Measurements from ENCODE around the gene NBL1.

NBL1 gene

DNA sequence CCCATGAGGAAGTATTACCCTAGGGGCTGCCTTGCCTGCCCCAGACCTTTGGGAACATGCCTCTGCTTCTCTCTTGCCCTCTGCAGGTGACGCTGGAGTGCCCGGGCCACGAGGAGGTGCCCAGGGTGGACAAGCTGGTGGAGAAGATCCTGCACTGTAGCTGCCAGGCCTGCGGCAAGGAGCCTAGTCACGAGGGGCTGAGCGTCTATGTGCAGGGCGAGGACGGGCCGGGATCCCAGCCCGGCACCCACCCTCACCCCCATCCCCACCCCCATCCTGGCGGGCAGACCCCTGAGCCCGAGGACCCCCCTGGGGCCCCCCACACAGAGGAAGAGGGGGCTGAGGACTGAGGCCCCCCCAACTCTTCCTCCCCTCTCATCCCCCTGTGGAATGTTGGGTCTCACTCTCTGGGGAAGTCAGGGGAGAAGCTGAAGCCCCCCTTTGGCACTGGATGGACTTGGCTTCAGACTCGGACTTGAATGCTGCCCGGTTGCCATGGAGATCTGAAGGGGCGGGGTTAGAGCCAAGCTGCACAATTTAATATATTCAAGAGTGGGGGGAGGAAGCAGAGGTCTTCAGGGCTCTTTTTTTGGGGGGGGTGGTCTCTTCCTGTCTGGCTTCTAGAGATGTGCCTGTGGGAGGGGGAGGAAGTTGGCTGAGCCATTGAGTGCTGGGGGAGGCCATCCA is 12.8 kb downstream of the NBL1 start:
- Histone ChIP-seq H4K20me1 (ENCODE audit: insufficient read depth, low read length) (no peaks in the 10 kb centered on the region), H3K36me3 (replicated peaks; ENCODE audit: insufficient read depth, low read length) (no peaks in the 10 kb centered on the region), H3K9me3 (replicated peaks; ENCODE audit: insufficient read depth, low read length) (no peaks in the 10 kb centered on the region), H3F3A (ENCODE audit: insufficient read depth, low read length) (no peaks in the 10 kb centered on the region), H3K9ac (ENCODE audit: low read length) (no peak overlapping the region), H3K9me2 (replicated peaks; ENCODE audit: insufficient read depth, low read length) (no peaks in the 10 kb centered on the region), H2AFZ (ENCODE audit: low read length) (no peak overlapping the region), H3K27ac (ENCODE audit: low read length) (no peak overlapping the region), H3K27me3 (replicated peaks; ENCODE audit: insufficient read depth, low read length) (peaks cover 34% of the 10 kb centered on the region), H3K79me2 (ENCODE audit: low read length) (no peaks in the 10 kb centered on the region), H3K4me3 (ENCODE audit: low read length) (no peak overlapping the region), H3K4me2 (ENCODE audit: low read depth, low read length) (no peak overlapping the region), H3K4me1 (ENCODE audit: low read length) (no peaks in the 10 kb centered on the region; the same call in 1 of the 2 replicates)
- DNase-seq = no peak
- TF ChIP-seq EZH2 (optimal IDR thresholded peaks at IDR 0.05; ENCODE audit: low read depth, low read length) (no peak), EZH2phosphoT487 (IDR thresholded peaks at IDR 0.05; ENCODE audit: low read length) (no peak)
- TF ChIP-seq, protein P1, sequence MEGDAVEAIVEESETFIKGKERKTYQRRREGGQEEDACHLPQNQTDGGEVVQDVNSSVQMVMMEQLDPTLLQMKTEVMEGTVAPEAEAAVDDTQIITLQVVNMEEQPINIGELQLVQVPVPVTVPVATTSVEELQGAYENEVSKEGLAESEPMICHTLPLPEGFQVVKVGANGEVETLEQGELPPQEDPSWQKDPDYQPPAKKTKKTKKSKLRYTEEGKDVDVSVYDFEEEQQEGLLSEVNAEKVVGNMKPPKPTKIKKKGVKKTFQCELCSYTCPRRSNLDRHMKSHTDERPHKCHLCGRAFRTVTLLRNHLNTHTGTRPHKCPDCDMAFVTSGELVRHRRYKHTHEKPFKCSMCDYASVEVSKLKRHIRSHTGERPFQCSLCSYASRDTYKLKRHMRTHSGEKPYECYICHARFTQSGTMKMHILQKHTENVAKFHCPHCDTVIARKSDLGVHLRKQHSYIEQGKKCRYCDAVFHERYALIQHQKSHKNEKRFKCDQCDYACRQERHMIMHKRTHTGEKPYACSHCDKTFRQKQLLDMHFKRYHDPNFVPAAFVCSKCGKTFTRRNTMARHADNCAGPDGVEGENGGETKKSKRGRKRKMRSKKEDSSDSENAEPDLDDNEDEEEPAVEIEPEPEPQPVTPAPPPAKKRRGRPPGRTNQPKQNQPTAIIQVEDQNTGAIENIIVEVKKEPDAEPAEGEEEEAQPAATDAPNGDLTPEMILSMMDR (IDR thresholded peaks at IDR 0.05; ENCODE audit: low read length) = no peak

DNA sequence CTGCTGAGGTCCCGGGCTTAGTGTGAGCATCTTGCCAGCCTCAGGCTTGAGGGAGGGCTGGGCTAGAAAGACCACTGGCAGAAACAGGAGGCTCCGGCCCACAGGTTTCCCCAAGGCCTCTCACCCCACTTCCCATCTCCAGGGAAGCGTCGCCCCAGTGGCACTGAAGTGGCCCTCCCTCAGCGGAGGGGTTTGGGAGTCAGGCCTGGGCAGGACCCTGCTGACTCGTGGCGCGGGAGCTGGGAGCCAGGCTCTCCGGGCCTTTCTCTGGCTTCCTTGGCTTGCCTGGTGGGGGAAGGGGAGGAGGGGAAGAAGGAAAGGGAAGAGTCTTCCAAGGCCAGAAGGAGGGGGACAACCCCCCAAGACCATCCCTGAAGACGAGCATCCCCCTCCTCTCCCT is 13.4 kb downstream of the NBL1 start:
- no peak overlapping the region for H3K9ac ChIP-seq (ENCODE audit: low read length)
- H4K20me1 ChIP-seq (ENCODE audit: insufficient read depth, low read length) = no peaks in the 10 kb centered on the region
- no peak overlapping the region for H2AFZ ChIP-seq (ENCODE audit: low read length)
- H3K27ac ChIP-seq (ENCODE audit: low read length) = no peak overlapping the region
- DNase-seq = no peak
- H3K36me3 ChIP-seq (replicated peaks; ENCODE audit: insufficient read depth, low read length) = no peaks in the 10 kb centered on the region
- no peaks in the 10 kb centered on the region for H3K9me3 ChIP-seq (replicated peaks; ENCODE audit: insufficient read depth, low read length)
- H3K4me2 ChIP-seq (ENCODE audit: low read depth, low read length) = no peak overlapping the region
- H3K4me3 ChIP-seq (ENCODE audit: low read length) = no peak overlapping the region
- H3K4me1 ChIP-seq (ENCODE audit: low read length) = no peaks in the 10 kb centered on the region; the same call in 1 of the 2 replicates
- H3K9me2 ChIP-seq (replicated peaks; ENCODE audit: insufficient read depth, low read length) = no peaks in the 10 kb centered on the region
- H3K79me2 ChIP-seq (ENCODE audit: low read length) = no peaks in the 10 kb centered on the region
- H3K27me3 ChIP-seq (replicated peaks; ENCODE audit: insufficient read depth, low read length) = peaks cover 39% of the 10 kb centered on the region
- TF ChIP-seq EZH2phosphoT487 (IDR thresholded peaks at IDR 0.05; ENCODE audit: low read length) = no peak
- TF ChIP-seq, protein P1 (IDR thresholded peaks at IDR 0.05; ENCODE audit: low read length) = no peak
- no peak for TF ChIP-seq EZH2 (optimal IDR thresholded peaks at IDR 0.05; ENCODE audit: low read depth, low read length)
- no peaks in the 10 kb centered on the region for H3F3A ChIP-seq (ENCODE audit: insufficient read depth, low read length)

DNA sequence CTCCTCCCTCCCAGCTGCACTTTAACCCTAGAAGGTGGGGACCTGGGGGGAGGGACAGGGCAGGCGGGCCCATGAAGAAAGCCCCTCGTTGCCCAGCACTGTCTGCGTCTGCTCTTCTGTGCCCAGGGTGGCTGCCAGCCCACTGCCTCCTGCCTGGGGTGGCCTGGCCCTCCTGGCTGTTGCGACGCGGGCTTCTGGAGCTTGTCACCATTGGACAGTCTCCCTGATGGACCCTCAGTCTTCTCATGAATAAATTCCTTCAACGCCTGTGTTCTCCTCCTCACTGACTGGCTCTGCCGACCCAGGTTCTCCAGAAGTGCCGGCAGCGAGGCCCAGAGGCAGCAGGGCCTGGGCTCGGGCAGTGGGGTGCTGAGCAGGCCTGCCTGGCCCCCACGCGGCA is 14.1 kb downstream of the NBL1 start:
- Histone ChIP-seq H3K9me3 (replicated peaks; ENCODE audit: insufficient read depth, low read length) (no peaks in the 10 kb centered on the region), H3K9me2 (replicated peaks; ENCODE audit: insufficient read depth, low read length) (no peaks in the 10 kb centered on the region), H3F3A (ENCODE audit: insufficient read depth, low read length) (no peaks in the 10 kb centered on the region), H4K20me1 (ENCODE audit: insufficient read depth, low read length) (no peaks in the 10 kb centered on the region), H3K4me1 (ENCODE audit: low read length) (no peaks in the 10 kb centered on the region; the same call in 1 of the 2 replicates), H3K27me3 (replicated peaks; ENCODE audit: insufficient read depth, low read length) (peaks cover 45% of the 10 kb centered on the region), H3K27ac (ENCODE audit: low read length) (no peak overlapping the region), H3K9ac (ENCODE audit: low read length) (no peak overlapping the region), H3K79me2 (ENCODE audit: low read length) (no peaks in the 10 kb centered on the region), H3K4me2 (ENCODE audit: low read depth, low read length) (no peak overlapping the region), H3K36me3 (replicated peaks; ENCODE audit: insufficient read depth, low read length) (no peaks in the 10 kb centered on the region), H2AFZ (ENCODE audit: low read length) (no peak overlapping the region), H3K4me3 (ENCODE audit: low read length) (no peak overlapping the region)
- TF ChIP-seq EZH2 (optimal IDR thresholded peaks at IDR 0.05; ENCODE audit: low read depth, low read length) (no peak), EZH2phosphoT487 (IDR thresholded peaks at IDR 0.05; ENCODE audit: low read length) (no peak)
- TF ChIP-seq, protein P1 (IDR thresholded peaks at IDR 0.05; ENCODE audit: low read length) = no peak
- DNase-seq = no peak
